DOHH2 (cell line): ENCODE measurements around the gene NAB1.

Experiments
- H3F3A ChIP-seq: fragments of 200-600 bp; sonication (generic), shearing (Covaris generic); 2 replicates; pipeline ENCODE4 v1.6.0; 2016; ENCODE audit warnings: antibody characterized with exemption, mild to moderate bottlenecking; ENCODE audit not compliant: control insufficient read depth, insufficient read depth
- H3K27ac ChIP-seq: fragments of 200-600 bp; sonication (generic); 2 replicates; pipeline ENCODE4 v1.5.1; 2014; ENCODE audit warnings: low read depth, mild to moderate bottlenecking, low read length, moderate library complexity
- H3K27me3 ChIP-seq: fragments of 200-600 bp; sonication (generic); 2 replicates; pipeline ENCODE4 v1.6.1; 2014; ENCODE audit warnings: mild to moderate bottlenecking, low read length, mixed read lengths; ENCODE audit not compliant: control insufficient read depth
- H3K36me3 ChIP-seq: fragments of 200-600 bp; sonication (generic); 2 replicates; pipeline ENCODE4 v1.6.1; 2014; ENCODE audit warnings: mild to moderate bottlenecking, low read length, moderate library complexity, mixed read lengths; ENCODE audit not compliant: control insufficient read depth
- H3K4me1 ChIP-seq: fragments of 200-600 bp; sonication (generic); 2 replicates; pipeline ENCODE4 v1.6.1; 2014; ENCODE audit warnings: mild to moderate bottlenecking, low read length, mixed read lengths; ENCODE audit not compliant: control insufficient read depth
- H3K4me2 ChIP-seq: fragments of 200-600 bp; sonication (generic); 2 replicates; pipeline ENCODE4 v1.6.0; 2014; ENCODE audit warnings: mild to moderate bottlenecking, low read length, moderate library complexity
- H3K4me3 ChIP-seq: fragments of 200-600 bp; sonication (generic); 2 replicates; pipeline ENCODE4 v1.5.1; 2014; ENCODE audit warnings: mild to moderate bottlenecking, low read length, mixed read lengths
- H3K79me2 ChIP-seq: fragments of 200-600 bp; sonication (generic); 2 replicates; pipeline ENCODE4 v1.6.1; 2014; ENCODE audit warnings: mild to moderate bottlenecking, low read length, mixed read lengths; ENCODE audit not compliant: control insufficient read depth
- H3K9me2 ChIP-seq: fragments of 200-600 bp; sonication (generic); replicated peaks from 2 replicates; pipeline ENCODE4 v1.6.1; 2014; ENCODE audit warnings: mild to moderate bottlenecking, low read length, mixed read lengths; ENCODE audit not compliant: control insufficient read depth
- H3K9me3 ChIP-seq: fragments of 200-600 bp; sonication (generic); 2 replicates; pipeline ENCODE4 v1.6.1; 2014; ENCODE audit warnings: antibody characterized with exemption, low read length, mixed read lengths; ENCODE audit not compliant: control insufficient read depth, insufficient read depth
- H4K20me1 ChIP-seq: fragments of 200-600 bp; sonication (generic); 2 replicates; pipeline ENCODE4 v1.6.0; 2014; ENCODE audit warnings: low read depth, mild to moderate bottlenecking, antibody characterized with exemption, low read length, moderate library complexity; ENCODE audit not compliant: control insufficient read depth, insufficient read depth
- CTCF ChIP-seq: fragments of 200-600 bp; sonication (generic); IDR thresholded peaks from one replicate; pipeline ENCODE4 v1.5.1; 2014; ENCODE audit warnings: antibody characterized with exemption, mild to moderate bottlenecking, low read depth, low read length; ENCODE audit not compliant: poor library complexity, severe bottlenecking
- EZH2phosphoT487 ChIP-seq: fragments of 200-600 bp; sonication (generic); IDR thresholded peaks from 2 replicates; pipeline ENCODE4 v1.6.1; 2017; ENCODE audit warnings: borderline replicate concordance, mild to moderate bottlenecking, antibody characterized with exemption, low read length, moderate library complexity, mixed read lengths

NAB1 gene

DNA sequence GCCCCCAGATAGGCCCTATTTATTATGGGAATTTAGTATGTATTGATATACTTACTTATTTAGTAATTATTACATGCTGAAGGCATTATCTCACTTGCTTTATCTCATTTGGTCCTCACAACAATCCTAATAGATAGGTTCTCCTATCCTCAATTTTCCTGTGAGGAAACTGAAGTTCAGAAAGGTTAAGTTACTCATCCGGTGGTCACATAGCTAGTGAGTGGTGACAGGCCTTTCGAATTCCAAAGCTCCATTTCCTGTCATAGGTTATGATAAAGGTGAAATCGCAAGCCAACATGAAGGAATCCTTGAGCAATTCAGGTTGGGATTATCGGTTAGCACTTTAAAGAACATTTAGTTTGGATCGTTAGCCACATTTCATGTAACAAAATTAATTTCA, 33.3 kb downstream of the NAB1 start:
- H3K4me2 ChIP-seq: no peak overlapping the region

DNA sequence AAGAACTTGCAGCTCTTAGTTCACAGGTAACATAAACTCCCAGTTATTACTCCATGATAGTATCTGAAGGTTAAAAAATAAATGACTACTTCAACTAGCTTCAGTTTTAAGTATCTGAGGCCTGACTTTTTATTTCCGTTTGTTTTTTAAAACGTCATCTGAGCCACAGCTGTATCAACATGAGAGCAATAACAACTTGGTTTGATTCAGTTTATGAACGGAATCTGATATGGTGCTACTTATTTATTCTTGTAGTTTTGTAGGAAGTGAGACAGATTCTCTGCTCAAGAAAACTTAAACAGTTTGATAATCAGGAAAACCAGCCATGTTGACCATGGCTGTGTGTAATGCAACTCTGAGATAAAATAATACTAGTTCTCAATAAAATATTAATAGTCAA, 34.9 kb downstream of the NAB1 start:
- Histone ChIP-seq H3K9me3 (no peaks in the 10 kb centered on the region), H3K9me2 (no peaks in the 10 kb centered on the region), H3K36me3 (peaks cover 70% of the 10 kb centered on the region), H3K4me2 (no peak overlapping the region), H3K27ac (no peak overlapping the region), H3F3A (no peaks in the 10 kb centered on the region), H3K27me3 (no peaks in the 10 kb centered on the region), H3K79me2 (peaks cover 3% of the 10 kb centered on the region; the same call in 1 of the 2 replicates), H3K4me1 (peaks cover 8% of the 10 kb centered on the region), H3K4me3 (no peak overlapping the region), H4K20me1 (no peaks in the 10 kb centered on the region)
- TF ChIP-seq CTCF: no peak
- no peak for TF ChIP-seq EZH2phosphoT487

More for the DNA sequence above, 33.3 kb downstream of the NAB1 start:
- Histone ChIP-seq H3K4me3 (no peak overlapping the region), H3K9me2 (no peaks in the 10 kb centered on the region), H3K27me3 (no peaks in the 10 kb centered on the region), H3K36me3 (peaks cover 64% of the 10 kb centered on the region), H3K27ac (no peak overlapping the region), H3K4me1 (peaks cover 25% of the 10 kb centered on the region), H4K20me1 (no peaks in the 10 kb centered on the region), H3K79me2 (peaks cover 3% of the 10 kb centered on the region; the same call in 1 of the 2 replicates), H3F3A (no peaks in the 10 kb centered on the region), H3K9me3 (no peaks in the 10 kb centered on the region)
- TF ChIP-seq CTCF: no peak
- no peak for TF ChIP-seq EZH2phosphoT487

- Histone ChIP-seq H3K4me2 (no peak overlapping the region), H3K4me1 (peaks cover 2% of the 10 kb centered on the region), H3K9me2 (no peaks in the 10 kb centered on the region), H3K79me2 (no peaks in the 10 kb centered on the region; the same call in 1 of the 2 replicates), H3K27ac (no peak overlapping the region), H3K27me3 (no peaks in the 10 kb centered on the region), H4K20me1 (no peaks in the 10 kb centered on the region), H3K9me3 (no peaks in the 10 kb centered on the region), H3K36me3 (peaks cover 68% of the 10 kb centered on the region), H3F3A (no peaks in the 10 kb centered on the region), H3K4me3 (no peak overlapping the region)
- TF ChIP-seq CTCF (no peak), EZH2phosphoT487 (no peak)
Measured at GRCh38 chr2:190684931-190685330, 36.0 kb downstream of the NAB1 start.
